GM12891 (cell line): ENCODE results near the gene FUOM.

ENCODE experiments used
- DNase-seq: peaks from one replicate; pipeline ENCODE4 v3.0.0; 2011; ENCODE audit warnings: low spot score; ENCODE audit not compliant: insufficient read length
- FAIRE-seq: peaks from 2 replicates; lab custom pipeline; 2011; peaks lifted over from hg19 to GRCh38; lab: Jason Lieb, UNC
- PAX5 ChIP-seq: IDR thresholded peaks from 2 replicates; pipeline ENCODE4 v1.6.1; 2011; ENCODE audit warnings: low read length, moderate library complexity, mild to moderate bottlenecking; ENCODE audit not compliant: insufficient read depth, severe bottlenecking
- POLR2A ChIP-seq: IDR thresholded peaks from 2 replicates; pipeline ENCODE4 v1.6.1; 2011; ENCODE audit warnings: low read depth, low read length, control low read depth
- POLR2AphosphoS5 ChIP-seq: IDR thresholded peaks from 2 replicates; pipeline ENCODE4 v1.6.1; 2011; ENCODE audit warnings: low read depth, low read length, control low read depth
- POU2F2 ChIP-seq: IDR thresholded peaks from 2 replicates; pipeline ENCODE4 v1.6.1; 2011; ENCODE audit warnings: low read depth, mild to moderate bottlenecking, control low read depth, low read length, moderate library complexity
- SPI1 ChIP-seq: IDR thresholded peaks from 2 replicates; pipeline ENCODE4 v1.6.1; 2011; ENCODE audit warnings: low read depth, low read length, control low read depth
- TAF1 ChIP-seq: IDR thresholded peaks from 2 replicates; pipeline ENCODE4 v1.6.1; 2011; ENCODE audit warnings: low read depth, low read length, control low read depth

Gene FUOM

GRCh38 chr10:133351408-133352318 lies 6.2 kb downstream of the FUOM start:
- FAIRE-seq (no peak), DNase-seq (no peak)
- no peak for TF ChIP-seq TAF1
- no peak for TF ChIP-seq PAX5
- no peak for TF ChIP-seq POU2F2
- TF ChIP-seq POLR2A, result no peak
- no peak for TF ChIP-seq SPI1
- no peak for TF ChIP-seq POLR2AphosphoS5

DNA sequence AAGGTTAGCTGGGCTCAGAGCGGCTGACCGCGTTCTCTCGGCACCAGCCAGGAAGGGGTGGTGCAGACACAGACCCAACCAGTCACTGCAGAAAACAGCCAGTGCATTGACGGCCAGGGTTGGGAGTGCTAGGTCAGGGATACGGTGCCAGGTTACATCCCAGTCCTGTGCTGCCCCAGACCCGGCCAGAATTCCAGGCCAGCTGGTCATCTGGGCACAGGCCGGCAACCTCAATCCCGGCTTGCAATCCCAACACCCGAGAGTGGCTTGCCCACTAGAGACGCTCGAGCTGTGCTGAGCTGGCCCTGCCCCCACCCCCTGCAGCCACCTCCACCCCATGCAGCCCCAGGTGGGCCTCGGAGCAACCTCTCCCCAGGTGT lies 6.9 kb downstream of the FUOM start:
- TF ChIP-seq POLR2AphosphoS5, result no peak
- TF ChIP-seq TAF1, result no peak
- no peak for TF ChIP-seq POU2F2
- TF ChIP-seq PAX5, result no peak
- TF ChIP-seq SPI1, result no peak
- TF ChIP-seq POLR2A, result no peak
- no peak for DNase-seq
- no peak for FAIRE-seq

DNA sequence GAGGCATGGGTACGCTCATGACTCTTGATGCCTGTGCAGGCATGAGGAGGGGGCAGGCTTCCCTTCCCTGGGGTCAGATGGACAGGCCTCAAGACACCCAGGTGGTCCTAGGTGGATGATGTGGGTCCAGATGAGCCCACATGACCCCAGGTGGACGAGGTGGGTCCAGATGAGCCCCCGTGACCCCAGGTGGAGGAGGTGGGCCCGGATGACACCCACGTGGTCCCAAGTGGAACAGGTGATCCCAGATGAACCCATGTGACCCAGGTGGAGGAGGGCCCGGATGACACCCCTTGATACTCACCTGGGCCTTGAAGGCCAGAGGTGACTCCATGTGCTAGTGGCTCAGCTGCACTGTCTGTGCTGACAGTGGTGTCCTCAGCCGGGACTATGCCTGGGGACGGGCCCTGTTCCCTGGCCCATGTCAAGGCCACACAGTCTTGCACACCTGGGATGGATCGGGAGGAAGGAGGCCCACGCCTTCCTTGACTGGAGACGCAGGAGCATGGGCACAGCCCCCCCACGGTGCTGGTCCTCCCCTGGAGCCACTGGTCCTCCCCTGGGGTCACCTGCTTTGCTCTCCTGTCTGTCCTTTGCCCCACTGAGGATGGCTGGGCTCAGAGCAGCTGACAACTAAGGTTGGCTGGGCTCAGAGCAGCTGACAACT lies 7.4 kb downstream of the FUOM start:
- TF ChIP-seq POLR2AphosphoS5 (no peak), SPI1 (no peak), POLR2A (no peak), PAX5 (no peak), TAF1 (no peak)
- DNase-seq, result no peak
- no peak for FAIRE-seq

GRCh38 chr10:133349577-133350011 lies 8.2 kb downstream of the FUOM start:
- FAIRE-seq (no peak), DNase-seq (no peak)
- TF ChIP-seq POLR2A (no peak), POLR2AphosphoS5 (no peak), SPI1 (no peak), PAX5 (no peak), TAF1 (no peak)

DNA sequence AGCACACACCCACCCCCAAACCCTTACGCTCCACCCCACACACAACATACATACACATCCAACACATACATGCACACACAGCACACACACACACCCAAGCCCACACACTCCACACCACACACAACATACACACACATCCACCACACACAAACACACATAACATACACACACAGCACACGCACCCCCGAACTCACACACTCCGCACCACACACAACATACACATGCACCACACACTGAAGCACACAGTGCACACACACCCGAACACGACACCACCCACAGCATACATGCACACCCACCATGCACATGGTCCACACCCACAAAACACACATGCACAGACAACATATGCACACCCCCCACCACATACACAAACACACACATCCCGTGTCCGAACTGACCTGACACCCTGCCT lies 8.7 kb downstream of the FUOM start:
- DNase-seq (no peak), FAIRE-seq (peak; percentile 81)
- TF ChIP-seq POU2F2, result no peak
- TF ChIP-seq POLR2AphosphoS5, result no peak
- no peak for TF ChIP-seq POLR2A
- TF ChIP-seq SPI1, result no peak
- no peak for TF ChIP-seq PAX5

DNA sequence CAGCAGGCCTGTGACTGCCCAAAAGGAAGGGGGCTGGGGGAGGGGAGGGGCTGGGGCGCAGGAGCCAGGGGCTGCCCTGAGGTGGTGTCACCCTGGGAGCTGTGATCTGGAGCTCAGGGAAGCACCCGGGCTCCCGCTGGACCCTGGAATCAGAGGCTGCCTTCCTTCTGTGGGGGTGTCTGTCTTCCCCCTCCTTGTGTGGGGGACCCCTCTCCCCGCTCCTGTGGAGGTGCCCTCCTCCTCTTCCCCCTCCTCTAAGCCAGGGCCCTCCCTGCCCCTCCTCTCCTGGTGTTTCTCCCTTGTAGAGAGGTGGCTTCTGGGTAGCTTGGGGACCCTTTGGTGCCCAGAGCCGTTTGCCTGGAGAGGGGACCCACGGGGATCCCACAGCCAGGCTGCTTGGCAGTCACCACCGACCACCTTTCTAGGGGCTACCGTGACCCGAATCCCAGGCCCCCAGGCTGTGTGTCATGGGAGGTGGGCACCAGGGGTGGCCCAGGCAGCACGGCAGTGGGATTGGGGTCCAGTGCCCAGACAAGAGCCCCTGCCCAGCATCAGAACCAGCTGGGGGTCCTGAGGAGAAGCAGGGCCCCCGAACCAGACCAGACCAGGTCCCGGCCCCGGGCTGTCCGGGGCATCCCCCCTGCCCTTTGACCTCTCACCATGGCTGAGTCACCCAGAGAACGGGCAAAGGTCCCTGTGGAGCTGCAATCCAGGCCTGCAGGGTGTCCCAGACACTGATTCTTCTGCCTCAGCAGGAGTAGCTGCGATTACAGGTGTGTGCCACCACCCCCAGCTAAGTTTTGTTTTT lies 9.9 kb downstream of the FUOM start:
- TF ChIP-seq SPI1 (no peak), POLR2AphosphoS5 (no peak), POLR2A (no peak), POU2F2 (no peak), PAX5 (no peak), TAF1 (no peak)
- DNase-seq (no peak), FAIRE-seq (no peak)

GRCh38 chr10:133346413-133346812 lies 11.4 kb downstream of the FUOM start:
- TF ChIP-seq POU2F2, result no peak
- FAIRE-seq (no peak), DNase-seq (no peak)

DNA sequence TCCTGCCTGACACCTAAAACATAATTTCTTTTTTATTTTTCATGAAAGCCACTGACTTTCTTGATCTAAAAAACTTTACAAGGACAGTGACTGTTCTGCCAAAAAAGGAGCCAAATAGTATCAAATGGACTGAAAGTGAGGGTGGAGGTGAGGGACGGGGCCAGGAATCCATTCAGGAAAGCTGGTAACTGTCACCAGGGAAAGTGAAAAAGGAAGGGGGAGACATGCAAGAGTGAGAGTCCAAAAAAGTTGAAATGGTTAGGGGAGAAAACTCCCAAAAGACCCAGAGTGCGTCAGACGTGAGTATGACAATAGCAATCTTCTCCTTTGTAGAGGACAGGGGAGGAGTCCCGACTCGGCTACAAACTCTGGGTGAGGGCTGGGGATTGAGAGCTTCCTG lies 13.6 kb downstream of the FUOM start:
- no peak for TF ChIP-seq POLR2A
- TF ChIP-seq TAF1, result no peak
- TF ChIP-seq POLR2AphosphoS5, result no peak
- no peak for TF ChIP-seq POU2F2
- no peak for TF ChIP-seq PAX5
- no peak for TF ChIP-seq SPI1
- FAIRE-seq, result no peak

DNA sequence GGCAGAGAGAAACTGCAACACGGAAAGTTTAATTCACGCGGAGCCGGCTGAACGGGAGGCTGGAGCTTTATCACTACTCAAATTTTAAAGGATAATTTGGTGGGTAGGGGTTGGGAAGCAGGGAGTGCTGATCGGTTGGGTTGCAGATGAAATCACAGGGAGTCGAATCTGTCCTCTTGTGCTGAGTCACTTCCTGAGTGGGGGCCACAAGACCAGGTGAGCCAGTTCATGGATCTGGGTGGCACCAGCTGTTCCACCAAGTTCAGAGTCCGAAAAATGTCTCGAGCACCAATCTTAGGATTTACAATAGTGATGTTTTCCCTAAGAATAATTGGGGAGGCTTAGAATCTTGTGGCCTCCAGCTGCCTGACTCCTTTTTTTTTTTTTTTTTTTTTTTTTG lies 14.3 kb downstream of the FUOM start:
- FAIRE-seq, result no peak
- no peak for DNase-seq
- TF ChIP-seq SPI1, result no peak
- TF ChIP-seq POU2F2, result no peak
- TF ChIP-seq POLR2A, result no peak
- TF ChIP-seq TAF1, result no peak
- TF ChIP-seq POLR2AphosphoS5, result no peak
- no peak for TF ChIP-seq PAX5

More for the DNA sequence above, 13.6 kb downstream of the FUOM start:
- no peak for DNase-seq

DNA sequence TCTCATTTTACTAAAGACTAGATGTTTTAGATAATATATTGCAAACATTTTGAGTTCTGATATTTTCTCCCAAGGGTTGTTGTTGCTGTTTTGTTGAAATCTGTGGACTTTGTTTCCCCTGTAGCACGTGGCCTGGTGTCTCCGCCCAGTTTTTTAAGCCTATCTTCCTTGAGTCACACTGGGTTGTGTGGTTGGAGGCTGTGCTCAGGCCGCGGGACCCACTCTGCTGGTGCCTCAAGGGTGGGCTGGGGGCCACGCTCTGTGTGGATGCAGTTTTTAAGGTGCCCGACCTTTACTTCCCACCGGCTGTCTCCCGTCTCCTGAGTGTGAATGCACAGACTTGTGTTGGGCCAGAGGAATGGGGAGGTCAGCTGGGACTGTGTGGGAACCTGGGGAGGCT lies 14.9 kb downstream of the FUOM start:
- DNase-seq (no peak), FAIRE-seq (no peak)
- TF ChIP-seq POU2F2, result no peak
- TF ChIP-seq POLR2A, result no peak
- TF ChIP-seq TAF1, result no peak
- TF ChIP-seq POLR2AphosphoS5, result no peak
- no peak for TF ChIP-seq PAX5
- no peak for TF ChIP-seq SPI1
